CD4-positive, alpha-beta T cell treated with Interleukin-15 for 4 hours (primary cell): ENCODE results near the gene EHD3.
"Not testable (repeated sequence)": the region's sequence is repeated elsewhere in the genome, so short reads cannot be mapped to it uniquely, and the experiment has no call there.

Experiments used
- DNase-seq: peaks from one replicate; pipeline ENCODE4 v3.0.0-alpha.2; 2020; ENCODE audit warnings: low spot score

The EHD3 gene

GRCh38 chr2:31256611-31257382 lies 22.8 kb downstream of the EHD3 start:
- DNase-seq = no peak

GRCh38 chr2:31258351-31258750 lies 24.4 kb downstream of the EHD3 start:
- DNase-seq = no peak

GRCh38 chr2:31259075-31259474 lies 25.1 kb downstream of the EHD3 start:
- DNase-seq = no peak

DNA sequence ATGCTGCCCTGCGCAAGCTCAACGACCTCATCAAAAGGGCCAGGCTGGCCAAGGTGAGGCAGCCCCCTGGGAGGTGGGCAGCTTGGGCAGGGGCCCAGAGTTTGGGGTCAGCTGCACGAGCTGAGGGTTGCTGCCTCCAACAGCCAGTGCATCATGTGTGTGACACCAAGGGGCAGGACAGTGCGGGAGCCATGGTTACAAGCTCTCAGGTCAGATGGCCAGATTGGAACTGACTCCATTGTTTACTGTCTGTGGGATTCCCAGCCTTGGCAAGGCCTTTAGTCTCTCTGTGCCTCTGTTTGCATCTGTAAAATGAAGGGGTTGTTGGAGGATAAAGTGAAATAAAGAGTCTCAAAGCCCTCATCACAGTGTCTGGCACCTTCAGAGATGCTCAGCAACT lies 26.9 kb downstream of the EHD3 start:
- no peak for DNase-seq

DNA sequence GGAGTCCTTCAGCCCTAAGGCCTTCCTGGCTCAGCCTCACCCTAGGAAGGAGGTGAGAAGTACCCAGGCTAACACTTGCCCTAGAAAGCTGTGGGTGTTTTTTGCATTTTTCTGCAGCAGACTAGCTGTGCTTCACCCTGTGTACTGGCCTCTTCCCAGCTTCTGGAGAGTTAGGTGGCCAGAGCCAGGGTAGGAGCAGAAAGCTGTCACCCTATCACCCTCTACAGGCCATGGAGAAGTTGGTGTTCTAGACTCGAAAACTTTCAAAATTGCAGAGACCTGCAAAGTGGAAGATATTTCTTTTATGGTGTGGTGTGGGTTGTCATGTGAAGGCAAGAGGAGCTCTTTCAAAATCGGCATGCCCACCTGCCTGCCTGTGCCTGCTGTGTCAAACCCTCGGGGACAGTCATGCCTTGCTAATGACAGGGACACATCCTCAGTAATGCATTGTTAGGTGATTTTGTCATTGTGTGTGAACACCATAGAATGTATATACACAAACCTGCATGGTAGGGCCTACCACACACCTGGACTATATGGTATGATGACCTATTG lies 29.8 kb downstream of the EHD3 start:
- no peak for DNase-seq

GRCh38 chr2:31265234-31265633 lies 31.3 kb downstream of the EHD3 start:
- no peak for DNase-seq

- no peak for DNase-seq
These were observed 32.9 kb downstream of the EHD3 start for GRCh38 chr2:31266804-31267203.

- no peak for DNase-seq
These were observed 33.6 kb downstream of the EHD3 start for GRCh38 chr2:31267437-31268120.

GRCh38 chr2:31268344-31268743 lies 34.4 kb downstream of the EHD3 start:
- no peak for DNase-seq

DNA sequence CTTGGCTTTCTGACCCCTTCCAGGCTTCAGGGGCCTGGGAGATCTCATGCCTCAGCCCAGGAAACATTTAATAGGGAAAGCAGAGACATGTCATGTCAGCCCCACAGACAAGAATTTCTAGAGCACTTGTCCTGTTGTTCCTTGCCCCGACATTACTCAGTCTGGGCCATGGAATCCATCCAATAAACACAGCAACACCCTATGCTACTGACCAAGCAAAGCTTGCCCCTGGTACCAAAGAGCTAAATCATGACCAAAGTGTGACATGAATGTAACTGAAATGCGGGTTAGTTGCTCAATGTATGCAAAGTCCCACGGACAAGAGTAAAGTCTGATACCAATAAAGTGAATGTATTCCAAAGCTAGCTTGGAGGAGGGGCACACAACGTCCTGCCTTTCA lies 35.1 kb downstream of the EHD3 start:
- DNase-seq = no peak

DNA sequence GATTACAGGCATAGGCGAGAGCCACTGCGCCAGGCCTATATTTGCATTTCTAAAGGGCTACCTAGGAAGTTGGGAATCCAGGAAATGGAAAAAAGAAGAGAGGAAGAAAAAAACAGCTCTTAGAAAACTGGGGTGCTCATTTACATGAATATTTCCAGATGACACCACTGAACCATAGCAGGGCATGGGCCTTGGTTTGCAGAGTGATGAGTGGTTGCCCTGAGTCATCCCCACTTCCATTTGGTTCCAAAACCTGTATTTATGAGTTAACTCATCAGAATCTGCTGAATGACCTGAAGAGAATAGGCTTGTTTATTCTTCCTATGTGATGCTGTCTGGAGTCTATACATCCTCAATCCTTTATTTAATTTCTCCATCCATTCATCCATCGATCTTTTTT lies 36.2 kb downstream of the EHD3 start:
- DNase-seq = no peak

GRCh38 chr2:31270822-31271231 lies 36.9 kb downstream of the EHD3 start:
- DNase-seq = no peak

GRCh38 chr2:31271851-31272267 lies 37.9 kb downstream of the EHD3 start:
- DNase-seq = no peak

GRCh38 chr2:31274401-31275075 lies 40.6 kb downstream of the EHD3 start:
- no peak for DNase-seq

- no peak for DNase-seq
These were observed 42.0 kb downstream of the EHD3 start for GRCh38 chr2:31275976-31276375.

- no peak for DNase-seq
These were observed 43.7 kb downstream of the EHD3 start for GRCh38 chr2:31277621-31278020.

- no peak for DNase-seq
These were observed 48.7 kb downstream of the EHD3 start for GRCh38 chr2:31282634-31283033.

- not testable (repeated sequence) for DNase-seq
These were observed 49.4 kb downstream of the EHD3 start for GRCh38 chr2:31283193-31283919.

- DNase-seq = no peak
These were observed 50.2 kb downstream of the EHD3 start for GRCh38 chr2:31284107-31284506.

DNA sequence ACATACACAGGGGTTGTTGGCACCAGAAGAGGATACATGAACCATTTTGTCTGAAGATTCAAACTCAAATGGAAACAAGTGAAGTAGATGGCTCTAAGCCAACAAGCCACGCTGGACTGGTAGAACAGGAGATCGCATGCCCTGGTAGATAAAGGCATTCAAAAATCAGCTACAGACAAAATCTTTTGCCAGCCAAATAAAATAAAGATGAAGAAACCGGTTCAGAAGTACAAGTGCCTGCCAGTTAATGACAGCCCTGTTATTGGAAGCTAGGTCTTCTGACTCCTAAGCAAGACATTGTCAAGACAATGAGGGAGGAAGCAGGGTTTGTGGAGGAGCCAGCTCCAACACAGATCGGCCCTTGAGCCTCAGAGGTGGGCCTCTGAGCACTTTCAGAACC lies 52.3 kb downstream of the EHD3 start:
- DNase-seq = no peak

GRCh38 chr2:31286961-31287550 lies 53.1 kb downstream of the EHD3 start:
- no peak for DNase-seq

- DNase-seq = no peak
These were observed 53.7 kb downstream of the EHD3 start for GRCh38 chr2:31287654-31288053.
